KG1 (cell line): Measurements from ENCODE around the gene TP53I11.

Experiments used
- DNase-seq: peaks from one replicate; lab custom pipeline; 2025; lab: John Stamatoyannopoulos, UW

Gene TP53I11

GRCh38 chr11:44912270-44912987 lies 38.3 kb downstream of the TP53I11 start:
- no peak for DNase-seq

DNA sequence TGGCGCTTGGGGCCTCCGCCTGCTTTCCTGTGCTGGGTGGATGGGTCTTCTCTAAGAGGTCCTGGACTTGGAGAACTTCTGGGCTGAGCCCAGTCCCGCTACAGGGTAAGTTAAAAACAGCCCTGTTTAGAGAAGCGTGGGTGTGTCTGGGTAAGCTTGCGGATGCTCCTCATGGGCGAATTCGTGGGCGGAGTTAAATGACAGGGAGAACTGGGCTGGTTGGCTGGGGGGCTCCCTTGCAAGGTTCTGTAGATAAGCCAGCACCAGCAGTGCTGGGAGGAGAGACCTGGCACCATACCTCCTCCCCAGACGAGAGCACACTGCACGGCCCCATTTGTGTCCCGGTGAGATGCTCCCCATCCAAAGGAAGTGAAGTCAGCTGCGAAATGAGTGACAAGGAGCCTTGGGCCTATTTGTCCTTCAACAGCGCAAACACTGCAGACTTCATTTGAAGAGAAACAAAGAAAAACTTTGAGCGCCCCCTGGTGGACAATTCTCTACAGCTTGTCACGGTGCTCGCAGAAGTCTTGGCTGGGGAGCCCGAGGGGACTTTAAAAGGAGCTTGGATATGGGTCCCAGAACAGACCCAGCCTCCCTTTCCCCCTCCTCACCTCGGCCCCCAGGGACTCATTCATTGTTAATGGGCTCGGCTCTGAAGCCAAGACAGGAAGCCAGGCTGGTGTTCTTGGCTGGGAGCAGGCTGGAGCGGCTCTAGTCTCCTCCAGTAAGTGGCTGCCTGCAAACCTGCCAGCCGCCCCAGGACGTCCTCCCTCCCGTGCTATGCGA lies 39.5 kb downstream of the TP53I11 start:
- peak; percentile 90 for DNase-seq

- DNase-seq: no peak
Measured at GRCh38 chr11:44910591-44910990, 40.1 kb downstream of the TP53I11 start.

DNA sequence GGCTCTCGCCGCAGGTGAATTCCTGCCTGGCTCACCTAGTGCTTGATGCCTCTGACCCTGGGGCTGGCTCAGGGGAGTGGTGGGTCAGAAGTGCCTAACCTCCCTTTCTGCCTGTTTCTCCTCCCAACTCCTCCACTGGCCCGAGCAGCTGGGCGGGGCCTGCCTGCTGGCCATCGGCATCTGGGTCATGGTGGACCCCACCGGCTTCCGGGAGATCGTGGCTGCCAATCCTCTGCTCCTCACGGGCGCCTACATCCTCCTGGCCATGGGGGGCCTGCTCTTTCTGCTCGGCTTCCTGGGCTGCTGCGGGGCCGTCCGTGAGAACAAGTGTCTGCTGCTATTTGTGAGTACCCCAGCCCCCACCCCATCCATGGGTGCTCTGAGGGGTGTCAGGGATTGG lies 41.1 kb downstream of the TP53I11 start:
- DNase-seq: no peak

- DNase-seq: no peak
Measured at GRCh38 chr11:44906649-44907048, 44.0 kb downstream of the TP53I11 start.

DNA sequence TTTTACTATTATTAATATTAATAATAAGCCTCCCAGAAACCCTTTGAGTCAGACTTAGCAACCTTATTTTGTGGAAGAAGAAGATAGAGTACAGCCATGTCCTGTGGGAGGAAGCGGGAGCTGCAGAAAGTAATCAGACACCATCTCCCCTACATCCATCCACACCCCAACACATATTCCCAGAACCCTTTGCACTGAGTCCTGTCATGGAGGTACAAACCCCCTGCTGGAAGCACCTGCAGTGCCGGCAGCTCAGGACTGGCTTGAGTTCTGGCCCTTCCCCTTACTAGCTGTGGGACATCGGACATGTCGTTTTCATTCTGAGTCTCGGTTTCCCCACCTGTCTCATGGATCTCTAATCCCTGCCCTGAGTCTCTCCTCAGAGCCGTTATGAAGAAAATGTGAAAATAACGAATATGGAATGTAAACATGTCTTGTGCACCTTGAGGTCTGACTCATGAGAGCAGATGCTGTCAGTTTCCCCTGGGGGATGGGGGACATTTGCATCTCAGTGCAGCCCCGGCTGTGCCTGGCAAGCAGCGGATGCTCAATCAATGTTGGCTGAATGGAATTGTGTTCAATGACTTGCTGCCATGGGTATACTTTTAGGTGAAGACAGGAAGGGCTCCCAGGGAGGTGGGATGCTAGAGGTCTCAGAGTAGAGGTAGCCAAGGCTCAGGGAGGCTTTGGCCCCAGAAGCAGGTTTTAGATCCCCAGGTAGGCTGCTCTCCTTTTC lies 45.4 kb downstream of the TP53I11 start:
- no peak for DNase-seq

- DNase-seq: no peak
Measured at GRCh38 chr11:44904261-44905020, 46.2 kb downstream of the TP53I11 start.

GRCh38 chr11:44903518-44903917 lies 47.2 kb downstream of the TP53I11 start:
- DNase-seq: no peak

GRCh38 chr11:44903035-44903434 lies 47.6 kb downstream of the TP53I11 start:
- no peak for DNase-seq

DNA sequence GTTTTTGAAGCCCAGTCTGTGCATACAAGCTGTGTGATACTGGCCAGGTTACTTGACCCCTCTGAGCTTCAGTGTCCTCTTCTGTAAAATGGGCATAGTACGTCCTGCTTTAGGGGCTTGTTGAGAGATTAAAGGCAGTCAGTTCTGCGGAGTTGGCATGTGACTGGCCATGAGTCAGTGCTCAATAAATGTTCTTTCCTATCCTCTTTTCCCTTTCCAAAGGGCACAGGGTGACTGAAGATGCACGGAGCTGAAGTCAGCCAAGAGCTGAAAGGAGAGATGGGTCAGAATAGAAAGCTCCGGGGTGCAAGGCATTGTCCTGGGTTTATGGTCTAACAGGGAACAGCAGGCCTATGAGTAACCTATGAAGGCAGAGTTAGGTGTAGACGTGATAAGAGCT lies 48.9 kb downstream of the TP53I11 start:
- DNase-seq: no peak

DNA sequence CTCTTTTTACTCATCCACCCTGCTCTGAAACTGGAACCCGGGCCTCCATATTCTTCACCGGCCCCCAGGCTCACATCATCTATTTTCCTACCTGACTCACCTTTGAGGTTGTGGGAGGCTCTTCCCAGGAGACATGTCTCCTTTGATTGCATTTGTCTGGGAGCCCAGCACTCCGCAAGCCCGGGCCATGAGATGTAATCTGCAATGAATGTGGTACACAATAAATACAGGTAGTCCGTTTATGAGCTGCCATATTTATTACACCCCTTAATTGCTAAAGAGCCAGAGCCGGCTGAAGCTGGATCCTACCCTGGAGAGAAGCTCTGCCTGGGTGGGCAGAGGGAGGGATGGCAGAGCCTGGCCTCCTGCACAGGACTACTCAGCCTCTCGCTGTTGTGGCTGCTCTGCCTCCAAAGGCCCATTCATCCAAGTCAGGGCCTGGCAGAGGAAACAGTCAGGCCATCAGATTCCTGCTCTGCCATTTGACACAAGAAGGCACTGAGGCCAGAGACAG lies 49.5 kb downstream of the TP53I11 start:
- no peak for DNase-seq

DNA sequence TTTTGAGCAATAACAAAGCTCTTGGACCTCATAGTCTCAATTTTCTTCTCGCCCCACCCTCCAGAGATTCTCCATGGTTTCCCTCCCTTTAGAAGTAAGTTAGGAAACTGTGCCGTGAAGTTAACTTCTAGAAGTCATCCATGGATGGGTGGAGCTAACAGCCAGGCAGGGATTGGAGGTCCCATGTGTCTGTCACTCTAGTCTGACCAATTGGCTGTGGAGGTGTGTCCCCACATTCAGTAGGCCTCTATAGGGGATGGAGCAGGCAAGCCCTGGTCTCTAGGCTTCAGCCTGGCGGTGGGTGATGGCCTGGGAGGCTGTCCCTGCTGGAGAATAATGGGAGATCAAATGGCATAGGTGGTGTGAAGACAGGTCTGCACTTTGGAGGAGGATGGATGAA lies 50.7 kb downstream of the TP53I11 start:
- no peak for DNase-seq

GRCh38 chr11:44893846-44894617 lies 56.7 kb downstream of the TP53I11 start:
- peak; percentile 63 for DNase-seq

GRCh38 chr11:44893308-44893822 lies 57.3 kb downstream of the TP53I11 start:
- no peak for DNase-seq

DNA sequence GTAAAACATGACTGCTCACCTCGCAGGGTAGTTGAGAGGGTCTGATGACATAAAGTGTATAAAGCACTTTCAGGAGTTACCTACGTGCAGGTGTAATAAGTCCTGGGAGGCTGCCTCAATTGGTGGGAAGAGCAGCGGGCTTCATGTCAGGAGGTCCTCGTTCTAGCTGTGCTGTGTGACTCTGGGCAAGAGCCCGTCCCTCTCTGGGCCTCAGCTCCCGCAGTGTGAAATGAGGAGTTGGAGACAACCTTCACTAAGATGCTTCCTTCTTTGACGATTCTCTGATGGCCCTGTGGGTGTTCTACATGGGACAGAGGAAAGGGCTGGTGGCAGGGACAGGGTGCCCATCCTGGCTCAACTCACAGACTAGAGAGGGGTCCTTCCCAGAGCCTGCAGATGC lies 57.8 kb downstream of the TP53I11 start:
- no peak for DNase-seq

- no peak for DNase-seq
Measured at GRCh38 chr11:44889266-44889665, 61.4 kb downstream of the TP53I11 start.

GRCh38 chr11:44887636-44888035 lies 63.0 kb downstream of the TP53I11 start:
- DNase-seq: no peak

- DNase-seq: no peak
Measured at GRCh38 chr11:44886790-44887140, 63.9 kb downstream of the TP53I11 start.

DNA sequence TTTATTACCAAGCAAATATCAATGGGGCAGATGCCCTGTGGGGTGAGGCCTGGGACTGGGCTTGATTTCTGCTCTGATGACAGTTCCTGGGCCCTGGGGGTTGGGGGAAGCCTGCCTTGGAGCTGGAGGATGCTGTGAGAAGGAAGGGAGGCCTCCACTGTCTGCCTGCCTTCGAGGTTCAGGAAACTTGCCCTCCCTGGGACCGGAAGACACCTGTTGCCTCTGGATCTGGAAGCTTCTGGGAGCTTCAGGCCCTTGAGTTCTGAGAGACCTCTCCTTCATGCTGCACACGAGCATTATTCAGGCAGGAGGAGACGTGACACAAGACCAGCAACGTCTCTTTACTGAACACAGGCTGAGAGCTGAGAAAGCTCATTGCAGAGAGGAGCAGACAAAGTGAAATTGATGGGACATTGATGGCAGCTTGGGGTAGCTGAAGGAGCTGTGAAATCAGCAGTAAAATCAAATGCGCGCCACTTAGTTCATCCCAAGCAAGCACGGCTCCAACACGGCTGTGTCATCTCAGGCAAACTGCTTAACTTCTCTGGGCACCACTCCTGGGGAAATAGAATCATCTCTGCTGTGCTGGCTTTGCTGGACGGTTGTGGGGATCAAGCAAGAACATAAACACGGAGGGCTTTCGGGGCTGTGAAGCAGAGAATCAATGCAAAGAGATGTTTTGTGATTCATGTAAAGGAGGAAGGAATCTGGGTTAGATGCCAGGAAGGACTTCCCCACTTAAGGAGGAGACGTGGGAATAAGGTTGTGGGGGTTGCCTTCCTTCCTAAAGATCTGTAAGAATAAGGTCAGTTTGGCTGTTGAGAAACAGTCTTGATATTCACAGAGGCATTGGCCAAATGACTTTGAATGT lies 64.5 kb downstream of the TP53I11 start:
- no peak for DNase-seq
